ENCODE results near the gene BACE1-AS. TPM values are rescaled to one million over a fixed set of nuclear protein-coding genes. Genes with fewer than 3 reads are reported as not detected.

The BACE1-AS gene
- total RNA-seq, 1 donor from 2014 or later: 19.0 TPM

- Mint-ChIP-seq H3K36me3 (ENCODE audit: insufficient read depth) (peaks cover 6% of the 10 kb centered on the region), H3K27ac (peak overlapping the region; percentile 94), H3K27me3 (no peaks in the 10 kb centered on the region), H3K9me3 (ENCODE audit: low read depth) (no peaks in the 10 kb centered on the region), H3K4me1 (ENCODE audit: low read depth) (peaks cover 47% of the 10 kb centered on the region), H3K4me3 (ENCODE audit: low read depth) (no peak overlapping the region)
- TF ChIP-seq CTCF (IDR thresholded peaks at IDR 0.05; ENCODE audit: unreplicated experiment): no peak
- DNase-seq (ENCODE audit: low spot score, unreplicated experiment): no peak
Observed at GRCh38 chr11:117298195-117298594, 7.0 kb downstream of the BACE1-AS start.

- peaks cover 61% of the 10 kb centered on the region for H3K4me1 Mint-ChIP-seq (ENCODE audit: low read depth)
- no peak for TF ChIP-seq CTCF (IDR thresholded peaks at IDR 0.05; ENCODE audit: unreplicated experiment)
- no peaks in the 10 kb centered on the region for H3K36me3 Mint-ChIP-seq (ENCODE audit: insufficient read depth)
- H3K9me3 Mint-ChIP-seq (ENCODE audit: low read depth): no peaks in the 10 kb centered on the region
- peak; percentile 50 for DNase-seq (ENCODE audit: low spot score, unreplicated experiment)
- H3K27ac Mint-ChIP-seq: peak overlapping the region; percentile 94
- peak overlapping the region; percentile 63 for H3K4me3 Mint-ChIP-seq (ENCODE audit: low read depth)
- no peaks in the 10 kb centered on the region for H3K27me3 Mint-ChIP-seq
Observed at GRCh38 chr11:117299351-117300282, 8.5 kb downstream of the BACE1-AS start.

- peaks cover 66% of the 10 kb centered on the region for H3K4me1 Mint-ChIP-seq (ENCODE audit: low read depth)
- no peaks in the 10 kb centered on the region for H3K27me3 Mint-ChIP-seq
- peak; percentile 59 for DNase-seq (ENCODE audit: low spot score, unreplicated experiment)
- peak overlapping the region; percentile 63 for H3K4me3 Mint-ChIP-seq (ENCODE audit: low read depth)
- no peaks in the 10 kb centered on the region for H3K36me3 Mint-ChIP-seq (ENCODE audit: insufficient read depth)
- no peak for TF ChIP-seq CTCF (IDR thresholded peaks at IDR 0.05; ENCODE audit: unreplicated experiment)
- H3K27ac Mint-ChIP-seq: peak overlapping the region; percentile 94
- H3K9me3 Mint-ChIP-seq (ENCODE audit: low read depth): no peaks in the 10 kb centered on the region
Observed at GRCh38 chr11:117300283-117300663, 9.1 kb downstream of the BACE1-AS start.

- TF ChIP-seq CTCF (IDR thresholded peaks at IDR 0.05; ENCODE audit: unreplicated experiment): no peak
- Mint-ChIP-seq H3K4me3 (ENCODE audit: low read depth) (peak overlapping the region; percentile 61), H3K9me3 (ENCODE audit: low read depth) (no peaks in the 10 kb centered on the region), H3K4me1 (ENCODE audit: low read depth) (peaks cover 70% of the 10 kb centered on the region), H3K27me3 (no peaks in the 10 kb centered on the region), H3K27ac (peak overlapping the region; percentile 94), H3K36me3 (ENCODE audit: insufficient read depth) (no peaks in the 10 kb centered on the region)
- no peak for DNase-seq (ENCODE audit: low spot score, unreplicated experiment)
Observed at GRCh38 chr11:117300773-117301172, 9.6 kb downstream of the BACE1-AS start.

GRCh38 chr11:117302228-117302627 lies 11.1 kb downstream of the BACE1-AS start:
- no peak for DNase-seq (ENCODE audit: low spot score, unreplicated experiment)
- Mint-ChIP-seq H3K36me3 (ENCODE audit: insufficient read depth) (no peaks in the 10 kb centered on the region), H3K4me3 (ENCODE audit: low read depth) (no peak overlapping the region), H3K9me3 (ENCODE audit: low read depth) (no peaks in the 10 kb centered on the region), H3K27me3 (no peaks in the 10 kb centered on the region), H3K4me1 (ENCODE audit: low read depth) (peaks cover 63% of the 10 kb centered on the region), H3K27ac (peak overlapping the region; percentile 84)
- TF ChIP-seq CTCF (IDR thresholded peaks at IDR 0.05; ENCODE audit: unreplicated experiment): no peak

Data from progenitor cell of endocrine pancreas (in vitro differentiated cells).